NK-92 treated with Interleukin-12 subunit alpha and Interleukin-12 subunit beta, amount 100 ng/mL, for 24 hours (cell line): ENCODE measurements around the gene BICRA.
"Not testable (repeated sequence)": the region's sequence is repeated elsewhere in the genome, so short reads cannot be mapped to it uniquely, and the experiment has no call there.

Experiments
- DNase-seq: peaks from one replicate; lab custom pipeline; 2025; lab: John Stamatoyannopoulos, UW

BICRA gene

GRCh38 chr19:47663911-47664771 lies 55.2 kb downstream of the BICRA start:
- DNase-seq, result no peak

GRCh38 chr19:47668556-47668955 lies 59.6 kb downstream of the BICRA start:
- DNase-seq, result not testable (repeated sequence)

- DNase-seq, result no peak
These were observed 61.8 kb downstream of the BICRA start for GRCh38 chr19:47670736-47671135.

- DNase-seq, result no peak
These were observed 62.6 kb downstream of the BICRA start for GRCh38 chr19:47671499-47671898.

GRCh38 chr19:47673426-47673825 lies 64.5 kb downstream of the BICRA start:
- DNase-seq, result no peak

- DNase-seq, result no peak
These were observed 65.6 kb downstream of the BICRA start for GRCh38 chr19:47674548-47674947.

GRCh38 chr19:47675271-47675670 lies 66.3 kb downstream of the BICRA start:
- no peak for DNase-seq

- DNase-seq, result no peak
These were observed 66.9 kb downstream of the BICRA start for GRCh38 chr19:47675859-47676258.

GRCh38 chr19:47676811-47677210 lies 67.9 kb downstream of the BICRA start:
- DNase-seq, result no peak

- DNase-seq, result no peak
These were observed 70.4 kb downstream of the BICRA start for GRCh38 chr19:47679251-47679900.

- no peak for DNase-seq
These were observed 71.3 kb downstream of the BICRA start for GRCh38 chr19:47679922-47680857.

- DNase-seq, result no peak
These were observed 72.0 kb downstream of the BICRA start for GRCh38 chr19:47680858-47681332.

- DNase-seq, result no peak
These were observed 72.5 kb downstream of the BICRA start for GRCh38 chr19:47681388-47681787.

- DNase-seq, result no peak
These were observed 73.0 kb downstream of the BICRA start for GRCh38 chr19:47681936-47682335.

GRCh38 chr19:47682939-47683338 lies 74.0 kb downstream of the BICRA start:
- DNase-seq, result no peak

- DNase-seq, result no peak
These were observed 77.9 kb downstream of the BICRA start for GRCh38 chr19:47686679-47687450.

- DNase-seq, result no peak
These were observed 79.0 kb downstream of the BICRA start for GRCh38 chr19:47687906-47688305.

GRCh38 chr19:47691090-47691489 lies 82.2 kb downstream of the BICRA start:
- no peak for DNase-seq

- no peak for DNase-seq
These were observed 82.8 kb downstream of the BICRA start for GRCh38 chr19:47691782-47692181.

- DNase-seq, result no peak
These were observed 84.6 kb downstream of the BICRA start for GRCh38 chr19:47693489-47693888.

GRCh38 chr19:47693903-47694302 lies 85.0 kb downstream of the BICRA start:
- no peak for DNase-seq
